Breast epithelium (tissue), 4 donors: ENCODE measurements around the gene RAMP2. TPM values are rescaled to one million over a fixed set of nuclear protein-coding genes. Genes with fewer than 3 reads are reported as not detected.

Source experiments
- DNase-seq, 2 donors: peaks; one replicate each; pipeline ENCODE4 v3.0.0-alpha.2; 2019; ENCODE audit warnings: low spot score in 2 of 2
- H3K27ac ChIP-seq, 2 donors: fragments of 200-600 bp; sonication (generic) in 1 of 2; one replicate each; pipeline ENCODE4 v1.5.1; 2016 to 2019; ENCODE audit warnings: mild to moderate bottlenecking in 1 of 2
- H3K27me3 ChIP-seq, 2 donors: fragments of 200-600 bp; sonication (generic) in 1 of 2; one replicate each; pipeline versions ENCODE4 v1.5.1 to v1.6.0; 2017 to 2019; ENCODE audit warnings: control low read depth in 1 of 2, mild to moderate bottlenecking in 1 of 2
- H3K36me3 ChIP-seq: fragments of 200-600 bp; one replicate; pipeline ENCODE4 v1.5.1; 2019
- H3K4me1 ChIP-seq, 2 donors: fragments of 200-600 bp; sonication (generic); one replicate each; pipeline ENCODE4 v1.5.1; 2016 to 2019; ENCODE audit warnings: control low read depth in 1 of 2
- H3K4me3 ChIP-seq, 3 donors: fragments of 200-600 bp; sonication (generic); 1 replicate in 2 of 3; 2 replicates in 1 of 3; pipeline ENCODE4 v1.5.1; 2016 to 2019; ENCODE audit warnings: mild to moderate bottlenecking in 3 of 3, moderate library complexity in 2 of 3
- H3K9me3 ChIP-seq, 2 donors: fragments of 200-600 bp; sonication (generic) in 1 of 2; one replicate each; pipeline ENCODE4 v1.5.1; 2016 to 2019; ENCODE audit warnings: control low read depth in 1 of 2
- CTCF ChIP-seq, 3 donors: fragments of 450-650 bp; IDR thresholded peaks; one replicate each; pipeline ENCODE4 v1.5.1; 2016 to 2017; ENCODE audit warnings: antibody characterized with exemption in 3 of 3, mild to moderate bottlenecking in 3 of 3, moderate library complexity in 3 of 3
- POLR2A ChIP-seq: fragments of 450-650 bp; IDR thresholded peaks from one replicate; pipeline ENCODE4 v1.6.1; 2016; ENCODE audit warnings: antibody characterized with exemption, mild to moderate bottlenecking, moderate library complexity
- POLR2AphosphoS5 ChIP-seq, 3 donors: sonication (generic); formaldehyde crosslinking; IDR thresholded peaks; one replicate each; pipeline ENCODE4 v1.6.1; 2017; ENCODE audit warnings: antibody characterized with exemption in 3 of 3
- intact Hi-C: fragments of 100-400 bp; cut with DNase I; formaldehyde crosslinking; loops from one replicate; pipeline ENCODE4 v1.15.1; 2023; ENCODE audit warnings: low total_unique reads
- total RNA-seq, 3 donors: library from RNA; depleted of rRNA; stranded (reverse); fragments of >200 nt; gene quantifications; one replicate each; pipeline ENCODE4 v1.1.0, GENCODE V29; 2016

Gene RAMP2
- total RNA-seq, 3 donors from 2014 or later, result 17.9 to 245 (median 29.5) TPM

GRCh38 chr17:42779936-42780850 is 19.2 kb downstream of the RAMP2 start, which contains the start of gene WNK4:
TSS of gene WNK4 (plus strand) at chr17:42780610. CDS start at chr17:42780699, 89 bp downstream.
- Histone ChIP-seq H3K27me3 (peaks cover 0 to 27% of the 10 kb centered on the region in 2 donors), H3K9me3 (no peaks in the 10 kb centered on the region), H3K36me3 (peaks cover 3% of the 10 kb centered on the region), H3K4me1 (no peaks in the 10 kb centered on the region), H3K4me3 (peak within 1 kb of the TSS; percentile 27 to 70 (median 57)), H3K27ac (peak within 1 kb of the TSS; percentile 10 to 61)
- intact Hi-C loops, result loop anchor here (5.0 kb wide), 1 partner anchor 818 kb away; no protein-coding TSS in a partner anchor
- DNase-seq, result no peak
- no peak for TF ChIP-seq POLR2AphosphoS5 (IDR thresholded peaks at IDR 0.05)
- TF ChIP-seq CTCF (IDR thresholded peaks at IDR 0.05), result no peak
- TF ChIP-seq POLR2A, result no peak

- Histone ChIP-seq H3K27me3 (peaks cover 0 to 34% of the 10 kb centered on the region in 2 donors), H3K27ac (peak overlapping the region in 1 of 2 donors; percentile 61), H3K9me3 (no peaks in the 10 kb centered on the region), H3K36me3 (peaks cover 3% of the 10 kb centered on the region), H3K4me3 (peak overlapping the region; percentile 27 to 70 (median 57)), H3K4me1 (no peaks in the 10 kb centered on the region)
- TF ChIP-seq POLR2AphosphoS5 (IDR thresholded peaks at IDR 0.05) (no peak), CTCF (IDR thresholded peaks at IDR 0.05) (no peak), POLR2A (no peak)
- DNase-seq, result no peak
- intact Hi-C loops, result no loop called here
Observed at GRCh38 chr17:42780851-42781638, 20.0 kb downstream of the RAMP2 start.

GRCh38 chr17:42781639-42782165 is 20.7 kb downstream of the RAMP2 start:
- intact Hi-C loops, result no loop called here
- TF ChIP-seq POLR2AphosphoS5 (IDR thresholded peaks at IDR 0.05) (no peak), CTCF (IDR thresholded peaks at IDR 0.05) (no peak)
- peaks cover 3% of the 10 kb centered on the region for H3K36me3 ChIP-seq
- no peaks in the 10 kb centered on the region for H3K4me1 ChIP-seq
- H3K4me3 ChIP-seq, result peak overlapping the region in 2 of 3 donors; percentile 57 to 70
- no peak overlapping the region for H3K27ac ChIP-seq
- no peaks in the 10 kb centered on the region for H3K9me3 ChIP-seq
- DNase-seq, result no peak
- H3K27me3 ChIP-seq, result peaks cover 0 to 39% of the 10 kb centered on the region in 2 donors

GRCh38 chr17:42782166-42783061 is 21.4 kb downstream of the RAMP2 start:
- Histone ChIP-seq H3K36me3 (peaks cover 3% of the 10 kb centered on the region), H3K27me3 (peaks cover 0 to 39% of the 10 kb centered on the region in 2 donors), H3K4me1 (no peaks in the 10 kb centered on the region), H3K9me3 (no peaks in the 10 kb centered on the region), H3K27ac (no peak overlapping the region), H3K4me3 (peak overlapping the region in 2 of 3 donors; percentile 57 to 70)
- DNase-seq, result no peak
- intact Hi-C loops, result no loop called here
- TF ChIP-seq CTCF (IDR thresholded peaks at IDR 0.05) (no peak), POLR2A (no peak), POLR2AphosphoS5 (IDR thresholded peaks at IDR 0.05) (no peak)
